GM23338 (cell line): ENCODE measurements around the gene ARL5C. TPM values are rescaled to one million over a fixed set of nuclear protein-coding genes. Genes with fewer than 3 reads are reported as not detected.

Experiments used
- ATAC-seq: fragments of 200-7000 bp; cut with Tn5 transposase; 3 replicates; pipeline ENCODE4 v1.9.1; 2020
- DNase-seq: peaks from one replicate; pipeline ENCODE4 v3.0.0-alpha.2; 2015; ENCODE audit warnings: low spot score
- H2AFZ ChIP-seq: fragments of 200-600 bp; sonication (generic); 2 replicates; pipeline ENCODE4 v1.8.0; 2016; ENCODE audit warnings: antibody characterized with exemption, mild to moderate bottlenecking, moderate library complexity
- H3F3A ChIP-seq: fragments of 200-600 bp; sonication (generic); replicated peaks from 2 replicates; pipeline ENCODE4 v1.8.0; 2017; ENCODE audit warnings: antibody characterized with exemption, mixed run types, low read depth
- H3K27ac ChIP-seq: fragments of 200-600 bp; sonication (generic); 2 replicates; pipeline ENCODE4 v1.6.1; 2016; ENCODE audit warnings: low read depth
- H3K27me3 ChIP-seq: fragments of 200-600 bp; sonication (generic); 2 replicates; pipeline ENCODE4 v1.8.0; 2016; ENCODE audit warnings: mild to moderate bottlenecking, mixed run types, moderate library complexity; ENCODE audit not compliant: insufficient read depth
- H3K36me3 ChIP-seq: fragments of 200-600 bp; sonication (generic); 2 replicates; pipeline ENCODE4 v1.8.0; 2016; ENCODE audit warnings: mild to moderate bottlenecking; ENCODE audit not compliant: insufficient read depth
- H3K4me1 ChIP-seq: fragments of 200-600 bp; sonication (generic); 2 replicates; pipeline ENCODE4 v1.8.0; 2016; ENCODE audit warnings: mild to moderate bottlenecking, moderate library complexity; ENCODE audit not compliant: insufficient read depth
- H3K4me2 ChIP-seq: fragments of 200-600 bp; sonication (generic); 2 replicates; pipeline ENCODE4 v1.7.1; 2017; ENCODE audit warnings: mixed run types
- H3K4me3 ChIP-seq: fragments of 200-600 bp; sonication (generic); 2 replicates; pipeline ENCODE4 v1.6.1; 2016; ENCODE audit warnings: mixed run types
- H3K79me2 ChIP-seq: fragments of 200-600 bp; sonication (generic); replicated peaks from 2 replicates; pipeline ENCODE4 v1.8.0; 2017; ENCODE audit warnings: mild to moderate bottlenecking; ENCODE audit not compliant: insufficient read depth
- H3K9me2 ChIP-seq: fragments of 200-600 bp; sonication (generic); 2 replicates; pipeline ENCODE4 v1.8.0; 2017; ENCODE audit not compliant: insufficient read depth
- H4K20me1 ChIP-seq: fragments of 200-600 bp; sonication (generic); replicated peaks from 2 replicates; pipeline ENCODE4 v1.8.0; 2017; ENCODE audit warnings: mild to moderate bottlenecking; ENCODE audit not compliant: insufficient read depth
- H3K27ac Mint-ChIP-seq: 2 replicates; pipeline ENCODE4 v1.8.0; 2020; ENCODE audit warnings: inconsistent platforms, mild to moderate bottlenecking, moderate library complexity, mixed read lengths
- H3K27me3 Mint-ChIP-seq: 3 replicates; pipeline ENCODE4 v1.8.0; 2022; ENCODE audit warnings: low read depth, mild to moderate bottlenecking, moderate library complexity, mixed read lengths, inconsistent platforms; ENCODE audit not compliant: insufficient read depth, poor library complexity
- H3K36me3 Mint-ChIP-seq: 3 replicates; pipeline ENCODE4 v1.8.0; 2021; ENCODE audit warnings: low read depth, mild to moderate bottlenecking, inconsistent platforms, moderate library complexity, mixed read lengths
- H3K4me1 Mint-ChIP-seq: 3 replicates; pipeline ENCODE4 v1.8.0; 2020; ENCODE audit warnings: mild to moderate bottlenecking, inconsistent platforms, mixed read lengths
- H3K4me3 Mint-ChIP-seq: 3 replicates; pipeline ENCODE4 v1.8.0; 2021; ENCODE audit warnings: moderate library complexity, mild to moderate bottlenecking, inconsistent platforms, mixed read lengths
- H3K9me3 Mint-ChIP-seq: 3 replicates; pipeline ENCODE4 v1.8.0; 2020; ENCODE audit warnings: moderate library complexity, mild to moderate bottlenecking, inconsistent platforms, mixed read lengths
- ETS1 ChIP-seq: IDR thresholded peaks from 2 replicates; pipeline ENCODE4 v1.6.1; 2016; ENCODE audit warnings: antibody characterized with exemption
- EZH2phosphoT487 ChIP-seq: fragments of 200-600 bp; sonication (generic); IDR thresholded peaks from one replicate; pipeline ENCODE4 v1.8.1; 2018; ENCODE audit warnings: antibody characterized with exemption; ENCODE audit not compliant: unreplicated experiment
- JUNB ChIP-seq: IDR thresholded peaks from one replicate; pipeline ENCODE4 v1.6.1; 2016; ENCODE audit warnings: antibody characterized with exemption; ENCODE audit not compliant: unreplicated experiment
- POLR2AphosphoS5 ChIP-seq: IDR thresholded peaks from 2 replicates; pipeline ENCODE4 v1.6.1; 2016; ENCODE audit warnings: antibody characterized with exemption, low read depth
- STAT1 ChIP-seq: IDR thresholded peaks from one replicate; pipeline ENCODE4 v1.6.1; 2016; ENCODE audit warnings: antibody characterized with exemption; ENCODE audit not compliant: unreplicated experiment
- ZNF114 ChIP-seq: fragments of 250-450 bp; sonication (Bioruptor Pico); IDR thresholded peaks from 2 replicates; pipeline ENCODE4 v1.5.0; 2020; ENCODE audit warnings: mild to moderate bottlenecking, moderate library complexity
- ZNF331 ChIP-seq: fragments of 250-450 bp; sonication (Bioruptor Pico); IDR thresholded peaks from 2 replicates; pipeline ENCODE4 v1.5.0; 2020; ENCODE audit warnings: low read depth, mild to moderate bottlenecking, moderate library complexity
- polyA plus RNA-seq: library from polyadenylated mRNA; unstranded; fragments of >200 nt; fragmentation: Nextera tagmentation; extraction: Ambion mirVana; gene quantifications from 2 replicates; pipeline ENCODE4 v1.2.1, GENCODE V29; 2016
- total RNA-seq: library from RNA; depleted of rRNA; stranded (reverse); fragments of >200 nt; shearing (Covaris generic); gene quantifications from 2 replicates; pipeline ENCODE4 v1.2.3, GENCODE V29; 2014
- TF ChIP-seq, protein P1 (sequence below): fragments of 250-450 bp; sonication (Bioruptor Pico); IDR thresholded peaks from 2 replicates; pipeline ENCODE4 v1.5.0; 2020; ENCODE audit warnings: mild to moderate bottlenecking, moderate library complexity
- TF ChIP-seq, protein P2 (sequence below), 2 experiments: fragments of 200-600 bp in 1 of 2; sonication (generic) in 1 of 2; conservative IDR thresholded peaks; 2 replicates each; pipeline versions ENCODE4 v1.5.1 to v1.6.1; 2016 to 2017; ENCODE audit warnings: antibody characterized with exemption in 2 of 2, low read depth in 2 of 2, mild to moderate bottlenecking in 2 of 2, moderate library complexity in 1 of 2
- TF ChIP-seq, protein P3 (sequence below): IDR thresholded peaks from one replicate; pipeline ENCODE4 v1.6.1; 2018; ENCODE audit warnings: antibody characterized with exemption; ENCODE audit not compliant: unreplicated experiment

Gene ARL5C
- total and polyA plus RNA-seq, 2 experiments from 2014 or later, result not detected

- TF ChIP-seq, protein P1, sequence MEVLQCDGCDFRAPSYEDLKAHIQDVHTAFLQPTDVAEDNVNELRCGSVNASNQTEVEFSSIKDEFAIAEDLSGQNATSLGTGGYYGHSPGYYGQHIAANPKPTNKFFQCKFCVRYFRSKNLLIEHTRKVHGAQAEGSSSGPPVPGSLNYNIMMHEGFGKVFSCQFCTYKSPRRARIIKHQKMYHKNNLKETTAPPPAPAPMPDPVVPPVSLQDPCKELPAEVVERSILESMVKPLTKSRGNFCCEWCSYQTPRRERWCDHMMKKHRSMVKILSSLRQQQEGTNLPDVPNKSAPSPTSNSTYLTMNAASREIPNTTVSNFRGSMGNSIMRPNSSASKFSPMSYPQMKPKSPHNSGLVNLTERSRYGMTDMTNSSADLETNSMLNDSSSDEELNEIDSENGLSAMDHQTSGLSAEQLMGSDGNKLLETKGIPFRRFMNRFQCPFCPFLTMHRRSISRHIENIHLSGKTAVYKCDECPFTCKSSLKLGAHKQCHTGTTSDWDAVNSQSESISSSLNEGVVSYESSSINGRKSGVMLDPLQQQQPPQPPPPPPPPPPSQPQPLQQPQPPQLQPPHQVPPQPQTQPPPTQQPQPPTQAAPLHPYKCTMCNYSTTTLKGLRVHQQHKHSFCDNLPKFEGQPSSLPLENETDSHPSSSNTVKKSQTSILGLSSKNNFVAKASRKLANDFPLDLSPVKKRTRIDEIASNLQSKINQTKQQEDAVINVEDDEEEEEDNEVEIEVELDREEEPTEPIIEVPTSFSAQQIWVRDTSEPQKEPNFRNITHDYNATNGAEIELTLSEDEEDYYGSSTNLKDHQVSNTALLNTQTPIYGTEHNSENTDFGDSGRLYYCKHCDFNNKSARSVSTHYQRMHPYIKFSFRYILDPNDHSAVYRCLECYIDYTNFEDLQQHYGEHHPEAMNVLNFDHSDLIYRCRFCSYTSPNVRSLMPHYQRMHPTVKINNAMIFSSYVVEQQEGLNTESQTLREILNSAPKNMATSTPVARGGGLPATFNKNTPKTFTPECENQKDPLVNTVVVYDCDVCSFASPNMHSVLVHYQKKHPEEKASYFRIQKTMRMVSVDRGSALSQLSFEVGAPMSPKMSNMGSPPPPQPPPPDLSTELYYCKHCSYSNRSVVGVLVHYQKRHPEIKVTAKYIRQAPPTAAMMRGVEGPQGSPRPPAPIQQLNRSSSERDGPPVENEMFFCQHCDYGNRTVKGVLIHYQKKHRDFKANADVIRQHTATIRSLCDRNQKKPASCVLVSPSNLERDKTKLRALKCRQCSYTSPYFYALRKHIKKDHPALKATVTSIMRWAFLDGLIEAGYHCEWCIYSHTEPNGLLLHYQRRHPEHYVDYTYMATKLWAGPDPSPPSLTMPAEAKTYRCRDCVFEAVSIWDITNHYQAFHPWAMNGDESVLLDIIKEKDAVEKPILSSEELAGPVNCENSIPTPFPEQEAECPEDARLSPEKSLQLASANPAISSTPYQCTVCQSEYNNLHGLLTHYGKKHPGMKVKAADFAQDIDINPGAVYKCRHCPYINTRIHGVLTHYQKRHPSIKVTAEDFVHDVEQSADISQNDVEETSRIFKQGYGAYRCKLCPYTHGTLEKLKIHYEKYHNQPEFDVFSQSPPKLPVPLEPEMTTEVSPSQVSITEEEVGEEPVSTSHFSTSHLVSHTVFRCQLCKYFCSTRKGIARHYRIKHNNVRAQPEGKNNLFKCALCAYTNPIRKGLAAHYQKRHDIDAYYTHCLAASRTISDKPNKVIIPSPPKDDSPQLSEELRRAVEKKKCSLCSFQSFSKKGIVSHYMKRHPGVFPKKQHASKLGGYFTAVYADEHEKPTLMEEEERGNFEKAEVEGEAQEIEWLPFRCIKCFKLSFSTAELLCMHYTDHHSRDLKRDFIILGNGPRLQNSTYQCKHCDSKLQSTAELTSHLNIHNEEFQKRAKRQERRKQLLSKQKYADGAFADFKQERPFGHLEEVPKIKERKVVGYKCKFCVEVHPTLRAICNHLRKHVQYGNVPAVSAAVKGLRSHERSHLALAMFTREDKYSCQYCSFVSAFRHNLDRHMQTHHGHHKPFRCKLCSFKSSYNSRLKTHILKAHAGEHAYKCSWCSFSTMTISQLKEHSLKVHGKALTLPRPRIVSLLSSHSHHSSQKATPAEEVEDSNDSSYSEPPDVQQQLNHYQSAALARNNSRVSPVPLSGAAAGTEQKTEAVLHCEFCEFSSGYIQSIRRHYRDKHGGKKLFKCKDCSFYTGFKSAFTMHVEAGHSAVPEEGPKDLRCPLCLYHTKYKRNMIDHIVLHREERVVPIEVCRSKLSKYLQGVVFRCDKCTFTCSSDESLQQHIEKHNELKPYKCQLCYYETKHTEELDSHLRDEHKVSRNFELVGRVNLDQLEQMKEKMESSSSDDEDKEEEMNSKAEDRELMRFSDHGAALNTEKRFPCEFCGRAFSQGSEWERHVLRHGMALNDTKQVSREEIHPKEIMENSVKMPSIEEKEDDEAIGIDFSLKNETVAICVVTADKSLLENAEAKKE (CRISPR knock-in tag), result no peak
- TF ChIP-seq JUNB (no peak), ZNF114 (no peak), ZNF331 (CRISPR knock-in tag) (no peak), POLR2AphosphoS5 (no peak)
Observed at GRCh38 chr17:39200957-39201510, 35.1 kb upstream of the ARL5C start (continued).

GRCh38 chr17:39200070-39200879, 34.3 kb upstream of the ARL5C start, which contains the start of gene RPL19:
Gene RPL19, plus strand, starts transcription at chr17:39200283. Its CDS starts 62 bp downstream, at chr17:39200345.
- peaks cover 39% of the 10 kb centered on the region for H3K79me2 ChIP-seq
- H3K4me3 Mint-ChIP-seq, result peak within 1 kb of the TSS; percentile 88
- peak within 1 kb of the TSS; percentile 99 for H3K4me3 ChIP-seq
- peaks cover 57% of the 10 kb centered on the region for H3F3A ChIP-seq
- H4K20me1 ChIP-seq, result peaks cover 28% of the 10 kb centered on the region
- peaks cover 41% of the 10 kb centered on the region for H3K4me1 Mint-ChIP-seq
- peak within 1 kb of the TSS; percentile 99 for H3K4me2 ChIP-seq
- H3K27me3 Mint-ChIP-seq, result peaks cover 23% of the 10 kb centered on the region
- no peaks in the 10 kb centered on the region; the same call in 2 of the 3 replicates for H3K9me3 Mint-ChIP-seq
- DNase-seq (peak; percentile 80), ATAC-seq (peak; percentile 29)
- H3K36me3 Mint-ChIP-seq, result peaks cover 55% of the 10 kb centered on the region
- H3K27me3 ChIP-seq, result no peaks in the 10 kb centered on the region
- H3K27ac ChIP-seq, result peak within 1 kb of the TSS; percentile 89
- H3K36me3 ChIP-seq, result peaks cover 46% of the 10 kb centered on the region
- no peaks in the 10 kb centered on the region for H3K9me2 ChIP-seq
- peak within 1 kb of the TSS; percentile 100 for H3K27ac Mint-ChIP-seq
- H2AFZ ChIP-seq, result no peak within 1 kb of the TSS
- peaks cover 38% of the 10 kb centered on the region for H3K4me1 ChIP-seq
- TF ChIP-seq POLR2AphosphoS5 (peak; percentile 89), EZH2phosphoT487 (no peak), STAT1 (no peak), ZNF331 (CRISPR knock-in tag) (no peak), ETS1 (peak; percentile 46; the same call in 1 of the 2 replicates)
- TF ChIP-seq, protein P2, sequence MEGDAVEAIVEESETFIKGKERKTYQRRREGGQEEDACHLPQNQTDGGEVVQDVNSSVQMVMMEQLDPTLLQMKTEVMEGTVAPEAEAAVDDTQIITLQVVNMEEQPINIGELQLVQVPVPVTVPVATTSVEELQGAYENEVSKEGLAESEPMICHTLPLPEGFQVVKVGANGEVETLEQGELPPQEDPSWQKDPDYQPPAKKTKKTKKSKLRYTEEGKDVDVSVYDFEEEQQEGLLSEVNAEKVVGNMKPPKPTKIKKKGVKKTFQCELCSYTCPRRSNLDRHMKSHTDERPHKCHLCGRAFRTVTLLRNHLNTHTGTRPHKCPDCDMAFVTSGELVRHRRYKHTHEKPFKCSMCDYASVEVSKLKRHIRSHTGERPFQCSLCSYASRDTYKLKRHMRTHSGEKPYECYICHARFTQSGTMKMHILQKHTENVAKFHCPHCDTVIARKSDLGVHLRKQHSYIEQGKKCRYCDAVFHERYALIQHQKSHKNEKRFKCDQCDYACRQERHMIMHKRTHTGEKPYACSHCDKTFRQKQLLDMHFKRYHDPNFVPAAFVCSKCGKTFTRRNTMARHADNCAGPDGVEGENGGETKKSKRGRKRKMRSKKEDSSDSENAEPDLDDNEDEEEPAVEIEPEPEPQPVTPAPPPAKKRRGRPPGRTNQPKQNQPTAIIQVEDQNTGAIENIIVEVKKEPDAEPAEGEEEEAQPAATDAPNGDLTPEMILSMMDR (conservative IDR thresholded peaks at IDR 0.05; ENCODE audit: low read depth in 2 of 2), result no peak
- TF ChIP-seq, protein P3, sequence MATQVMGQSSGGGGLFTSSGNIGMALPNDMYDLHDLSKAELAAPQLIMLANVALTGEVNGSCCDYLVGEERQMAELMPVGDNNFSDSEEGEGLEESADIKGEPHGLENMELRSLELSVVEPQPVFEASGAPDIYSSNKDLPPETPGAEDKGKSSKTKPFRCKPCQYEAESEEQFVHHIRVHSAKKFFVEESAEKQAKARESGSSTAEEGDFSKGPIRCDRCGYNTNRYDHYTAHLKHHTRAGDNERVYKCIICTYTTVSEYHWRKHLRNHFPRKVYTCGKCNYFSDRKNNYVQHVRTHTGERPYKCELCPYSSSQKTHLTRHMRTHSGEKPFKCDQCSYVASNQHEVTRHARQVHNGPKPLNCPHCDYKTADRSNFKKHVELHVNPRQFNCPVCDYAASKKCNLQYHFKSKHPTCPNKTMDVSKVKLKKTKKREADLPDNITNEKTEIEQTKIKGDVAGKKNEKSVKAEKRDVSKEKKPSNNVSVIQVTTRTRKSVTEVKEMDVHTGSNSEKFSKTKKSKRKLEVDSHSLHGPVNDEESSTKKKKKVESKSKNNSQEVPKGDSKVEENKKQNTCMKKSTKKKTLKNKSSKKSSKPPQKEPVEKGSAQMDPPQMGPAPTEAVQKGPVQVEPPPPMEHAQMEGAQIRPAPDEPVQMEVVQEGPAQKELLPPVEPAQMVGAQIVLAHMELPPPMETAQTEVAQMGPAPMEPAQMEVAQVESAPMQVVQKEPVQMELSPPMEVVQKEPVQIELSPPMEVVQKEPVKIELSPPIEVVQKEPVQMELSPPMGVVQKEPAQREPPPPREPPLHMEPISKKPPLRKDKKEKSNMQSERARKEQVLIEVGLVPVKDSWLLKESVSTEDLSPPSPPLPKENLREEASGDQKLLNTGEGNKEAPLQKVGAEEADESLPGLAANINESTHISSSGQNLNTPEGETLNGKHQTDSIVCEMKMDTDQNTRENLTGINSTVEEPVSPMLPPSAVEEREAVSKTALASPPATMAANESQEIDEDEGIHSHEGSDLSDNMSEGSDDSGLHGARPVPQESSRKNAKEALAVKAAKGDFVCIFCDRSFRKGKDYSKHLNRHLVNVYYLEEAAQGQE, result no peak
